ENCODE results near the gene YIPF1. TPM values are rescaled to one million over a fixed set of nuclear protein-coding genes. Genes with fewer than 3 reads are reported as not detected.
A peak's percentile ranks its signal among the peaks of the same experiment; 100 is the strongest.

Gene YIPF1
- polyA plus RNA-seq, 3 donors, result 24.4 to 51.9 (median 42.1) TPM

- H3K4me1 Mint-ChIP-seq, result no peaks in the 10 kb centered on the region
- H3K27ac Mint-ChIP-seq, result peak overlapping the region in 1 of 7 donors; percentile 19
- no peak overlapping the region for H3K4me3 Mint-ChIP-seq
- Histone ChIP-seq H4K20me1 (ENCODE audit: insufficient read depth, low read length) (no peaks in the 10 kb centered on the region), H2AFZ (ENCODE audit: insufficient read depth, low read depth, low read length, poor library complexity, severe bottlenecking) (no peak overlapping the region), H3K27me3 (ENCODE audit: control insufficient read depth in 2 of 2, insufficient read depth in 2 of 2, low read length in 2 of 2) (no peaks in the 10 kb centered on the region), H3K4me2 (replicated peaks; ENCODE audit: extremely low read depth, low read length, poor library complexity, severe bottlenecking) (no peak overlapping the region), H3K36me3 (replicated peaks in 1 of 2; ENCODE audit: control insufficient read depth in 1 of 2, insufficient read depth in 2 of 2, low read length in 2 of 2) (peaks cover 45 to 97% of the 10 kb centered on the region in 2 donors), H3K9ac (ENCODE audit: insufficient read depth, low read length, poor library complexity, severe bottlenecking) (no peak overlapping the region), H3K79me2 (ENCODE audit: insufficient read depth, low read length) (no peaks in the 10 kb centered on the region), H3K27ac (ENCODE audit: low read depth in 1 of 2, low read length in 2 of 2) (no peak overlapping the region), H3K9me3 (replicated peaks in 1 of 2; ENCODE audit: control insufficient read depth in 1 of 2, insufficient read depth in 1 of 2, low read length in 2 of 2) (no peaks in the 10 kb centered on the region), H3K4me1 (ENCODE audit: control insufficient read depth in 1 of 2, insufficient read depth in 2 of 2, low read length in 2 of 2) (no peaks in the 10 kb centered on the region), H3K4me3 (replicated peaks in 1 of 3; ENCODE audit: low read depth in 2 of 3, low read length in 3 of 3) (no peak overlapping the region)
- no peaks in the 10 kb centered on the region for H3K27me3 Mint-ChIP-seq (ENCODE audit: low read depth in 3 of 3)
- intact Hi-C loops (cut with micrococcal nuclease), result no loop called here
- H3K36me3 Mint-ChIP-seq, result peaks cover 53 to 74% of the 10 kb centered on the region in 2 donors
- TF ChIP-seq CTCF (IDR thresholded peaks at IDR 0.05), result no peak
- DNase-seq, result no peak
- H3K9me3 Mint-ChIP-seq, result no peaks in the 10 kb centered on the region
- WGBS (ENCODE audit: insufficient coverage), result no CpG with 5 or more reads among the region's 3 CpGs
These were observed 84.6 kb downstream of the YIPF1 start for GRCh38 chr1:53804791-53805505.

- 100% methylated on average over 1 of the region's 7 CpGs for WGBS (ENCODE audit: insufficient coverage)
- Mint-ChIP-seq H3K36me3 (peaks cover 57 to 78% of the 10 kb centered on the region in 2 donors), H3K27ac (no peak overlapping the region), H3K27me3 (ENCODE audit: low read depth in 3 of 3) (no peaks in the 10 kb centered on the region), H3K4me3 (no peak overlapping the region), H3K9me3 (no peaks in the 10 kb centered on the region), H3K4me1 (no peaks in the 10 kb centered on the region)
- Histone ChIP-seq H3K4me2 (replicated peaks; ENCODE audit: extremely low read depth, low read length, poor library complexity, severe bottlenecking) (no peak overlapping the region), H3K79me2 (ENCODE audit: insufficient read depth, low read length) (no peaks in the 10 kb centered on the region), H3K36me3 (replicated peaks in 1 of 2; ENCODE audit: control insufficient read depth in 1 of 2, insufficient read depth in 2 of 2, low read length in 2 of 2) (peaks cover 50 to 97% of the 10 kb centered on the region in 2 donors), H3K4me3 (replicated peaks in 1 of 3; ENCODE audit: low read depth in 2 of 3, low read length in 3 of 3) (no peak overlapping the region), H3K9ac (ENCODE audit: insufficient read depth, low read length, poor library complexity, severe bottlenecking) (no peak overlapping the region), H3K4me1 (ENCODE audit: control insufficient read depth in 1 of 2, insufficient read depth in 2 of 2, low read length in 2 of 2) (no peaks in the 10 kb centered on the region), H2AFZ (ENCODE audit: insufficient read depth, low read depth, low read length, poor library complexity, severe bottlenecking) (no peak overlapping the region), H3K27me3 (ENCODE audit: control insufficient read depth in 2 of 2, insufficient read depth in 2 of 2, low read length in 2 of 2) (no peaks in the 10 kb centered on the region), H4K20me1 (ENCODE audit: insufficient read depth, low read length) (no peaks in the 10 kb centered on the region), H3K27ac (ENCODE audit: low read depth in 1 of 2, low read length in 2 of 2) (no peak overlapping the region), H3K9me3 (replicated peaks in 1 of 2; ENCODE audit: control insufficient read depth in 1 of 2, insufficient read depth in 1 of 2, low read length in 2 of 2) (no peaks in the 10 kb centered on the region)
- intact Hi-C loops (cut with micrococcal nuclease), result no loop called here
- no peak for TF ChIP-seq CTCF (IDR thresholded peaks at IDR 0.05)
- DNase-seq, result no peak
These were observed 85.4 kb downstream of the YIPF1 start for GRCh38 chr1:53804181-53804580.

Small RNAs within 50 kb of the gene (small RNA-seq; reads per million reads assigned to genes)
- not detected for gene AL049745.1 (ENCODE audit: insufficient read length, low read depth)

Other genes starting within 250 kb of the YIPF1 start
- gene GLIS1, start 150.6 kb downstream of the YIPF1 start, polyA plus RNA-seq, result not detected
- gene NDC1, start 51.5 kb downstream of the YIPF1 start, polyA plus RNA-seq, result 1 to 10 TPM; 3.0 to 6.1 (median 4.7) TPM
- gene DIO1, start 4.4 kb upstream of the YIPF1 start, polyA plus RNA-seq, result under 1 TPM in 2 of 3 donors, not detected in 1; 0.22 to 0.73 TPM
- 10 to 100 TPM; 17.1 to 30.6 (median 27.8) TPM for gene IFT25, start 55.9 kb upstream of the YIPF1 start, polyA plus RNA-seq
- gene LRRC42, start 56.6 kb upstream of the YIPF1 start, polyA plus RNA-seq, result 1 to 10 TPM; 5.6 to 7.3 (median 7.3) TPM
- not detected for gene LDLRAD1, start 128.4 kb upstream of the YIPF1 start, polyA plus RNA-seq
- gene TMEM59, start 163.4 kb upstream of the YIPF1 start, polyA plus RNA-seq, result 100 to 1,000 TPM; 169 to 925 (median 831) TPM
- gene TCEANC2, start 163.8 kb upstream of the YIPF1 start, polyA plus RNA-seq, result 1 to 10 TPM; 3.0 to 6.7 (median 3.8) TPM